ES-I3 (cell line): ENCODE measurements around the gene EVC2.

Source experiments
- H3K36me3 ChIP-seq: 2 replicates; pipeline ENCODE4 v1.6.1; 2013; ENCODE audit warnings: mild to moderate bottlenecking, low read length, control low read depth, moderate library complexity; ENCODE audit not compliant: insufficient read depth
- H3K4me1 ChIP-seq: 2 replicates; pipeline ENCODE4 v1.6.1; 2013; ENCODE audit warnings: mild to moderate bottlenecking, control low read depth, low read length; ENCODE audit not compliant: insufficient read depth
- H3K9ac ChIP-seq: 2 replicates; pipeline ENCODE4 v1.6.1; 2013; ENCODE audit warnings: low read depth, mild to moderate bottlenecking, low read length, moderate library complexity
- H3K9me3 ChIP-seq: 2 replicates; pipeline ENCODE4 v1.6.1; 2013; ENCODE audit warnings: mild to moderate bottlenecking, low read length, moderate library complexity; ENCODE audit not compliant: control insufficient read depth, insufficient read depth

The EVC2 gene

DNA sequence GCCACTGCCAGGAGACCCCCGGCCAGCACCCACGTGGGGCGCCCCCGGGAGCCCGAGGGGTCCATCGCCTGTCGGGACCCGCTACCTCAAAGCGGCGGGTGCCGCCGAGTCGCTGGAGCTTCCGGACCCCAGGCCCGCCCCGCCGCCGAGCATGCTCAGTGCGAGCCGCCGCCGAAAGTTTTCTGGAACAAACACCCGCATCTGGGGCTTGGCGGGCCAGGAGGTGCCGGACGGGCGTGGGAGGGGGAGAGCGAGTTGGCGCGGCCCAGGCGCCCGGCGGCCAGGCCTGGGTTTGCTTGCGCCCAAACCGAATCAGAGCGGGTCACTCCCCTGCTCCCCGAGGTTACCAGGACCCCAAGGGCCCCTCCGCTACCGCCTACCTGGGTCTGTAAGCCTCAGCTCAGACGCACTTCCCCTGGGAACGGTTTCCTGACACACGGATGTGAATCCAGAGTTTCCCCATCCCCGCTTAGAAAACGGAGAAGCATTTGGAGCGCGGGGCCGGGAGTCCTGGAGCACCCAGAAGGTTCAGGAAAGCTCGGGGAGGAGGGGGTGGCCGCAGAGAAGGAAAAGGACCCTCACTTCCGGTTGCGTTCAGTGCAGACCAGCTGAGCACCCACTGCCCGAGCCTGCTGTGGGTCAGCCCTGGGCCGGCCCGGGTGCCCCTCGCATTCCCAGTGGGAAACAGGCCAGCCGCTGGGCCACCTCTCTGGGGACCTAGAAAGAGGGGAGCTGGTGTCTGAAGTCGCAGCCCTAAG is at the start of gene EVC2:
Gene EVC2 (minus strand): TSS at position 111 of the 758 bp plus-strand sequence. CDS start 46 bp downstream, at position 65.
- Histone ChIP-seq H3K9ac (peak within 1 kb of the TSS; percentile 86), H3K36me3 (no peaks in the 10 kb centered on the region), H3K4me1 (peaks cover 3% of the 10 kb centered on the region; the same call in 1 of the 2 replicates), H3K9me3 (peaks cover 4% of the 10 kb centered on the region; the same call in 1 of the 2 replicates)

DNA sequence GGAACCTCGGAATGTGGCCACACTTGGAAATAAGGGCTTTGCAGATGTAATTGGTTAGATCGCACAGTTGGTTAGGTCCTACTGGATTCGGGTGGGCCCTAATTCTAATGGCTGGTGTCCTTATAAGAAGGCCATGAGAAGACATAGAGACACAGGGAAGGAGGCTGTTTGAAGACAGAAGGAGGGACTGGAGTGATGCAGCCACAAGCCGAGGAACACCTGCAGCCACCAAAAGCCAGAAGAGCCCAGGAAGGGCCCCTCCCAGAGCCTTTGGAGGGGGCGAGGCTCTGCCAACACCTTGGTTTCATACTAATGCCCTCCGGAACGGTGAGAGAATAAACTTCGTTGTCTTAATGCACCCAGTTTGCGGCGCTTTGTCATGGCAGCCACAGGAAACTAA is 49.6 kb upstream of the EVC2 start:
- Histone ChIP-seq H3K9me3 (no peaks in the 10 kb centered on the region), H3K36me3 (no peaks in the 10 kb centered on the region; the same call in 1 of the 2 replicates), H3K4me1 (peaks cover 15% of the 10 kb centered on the region), H3K9ac (no peak overlapping the region)

- no peaks in the 10 kb centered on the region; the same call in 1 of the 2 replicates for H3K36me3 ChIP-seq
- no peak overlapping the region for H3K9ac ChIP-seq
- H3K4me1 ChIP-seq = peaks cover 19% of the 10 kb centered on the region
- H3K9me3 ChIP-seq = no peaks in the 10 kb centered on the region
Observed at GRCh38 chr4:5757536-5757935, 49.2 kb upstream of the EVC2 start.

DNA sequence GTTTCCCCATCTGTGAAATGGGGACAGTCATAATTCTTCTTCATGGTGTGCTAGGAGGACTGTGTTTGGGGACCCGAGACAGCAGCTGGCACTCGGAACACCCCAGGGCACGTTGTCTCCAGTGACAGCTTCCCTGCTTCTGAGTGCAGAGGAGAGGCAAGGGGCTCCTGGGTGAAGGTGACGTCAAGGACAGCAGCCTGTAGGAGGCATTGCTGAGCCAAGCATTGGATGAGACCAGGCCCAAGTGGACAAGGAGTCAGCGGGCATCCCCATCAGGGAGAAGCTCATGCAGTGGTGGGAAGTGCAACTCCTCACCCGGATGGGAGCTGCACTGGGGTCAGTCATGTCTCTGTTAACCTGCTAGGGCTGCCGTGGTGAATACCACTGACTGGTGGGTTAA is 48.7 kb upstream of the EVC2 start:
- H3K9me3 ChIP-seq = no peaks in the 10 kb centered on the region
- no peak overlapping the region for H3K9ac ChIP-seq
- no peaks in the 10 kb centered on the region; the same call in 1 of the 2 replicates for H3K36me3 ChIP-seq
- peaks cover 22% of the 10 kb centered on the region for H3K4me1 ChIP-seq

GRCh38 chr4:5756271-5756670 is 47.9 kb upstream of the EVC2 start:
- no peaks in the 10 kb centered on the region for H3K9me3 ChIP-seq
- peaks cover 29% of the 10 kb centered on the region for H3K4me1 ChIP-seq
- H3K9ac ChIP-seq = no peak overlapping the region
- H3K36me3 ChIP-seq = no peaks in the 10 kb centered on the region; the same call in 1 of the 2 replicates

DNA sequence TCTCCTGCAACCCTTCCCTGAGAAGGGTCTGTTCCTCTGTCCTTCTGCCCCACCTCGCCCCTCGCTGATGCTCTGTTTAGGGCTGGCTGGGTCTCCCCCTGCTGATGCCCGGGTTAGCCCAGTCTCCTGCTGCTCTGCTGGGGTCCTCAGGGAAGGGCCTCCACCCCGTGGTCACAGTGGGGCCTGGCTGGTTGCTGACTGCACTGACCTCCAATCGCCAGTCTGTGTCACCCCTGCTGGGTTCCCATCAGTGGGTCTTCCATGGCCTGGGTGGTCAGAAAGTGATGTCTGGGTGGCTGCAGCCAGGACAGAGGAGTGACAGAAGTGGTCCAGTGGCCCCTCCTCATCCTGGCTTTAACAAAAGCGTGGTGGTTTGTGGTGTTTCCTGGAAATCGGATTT is 47.3 kb upstream of the EVC2 start:
- H3K9ac ChIP-seq = no peak overlapping the region
- no peaks in the 10 kb centered on the region for H3K9me3 ChIP-seq
- no peaks in the 10 kb centered on the region; the same call in 1 of the 2 replicates for H3K36me3 ChIP-seq
- H3K4me1 ChIP-seq = peaks cover 33% of the 10 kb centered on the region

DNA sequence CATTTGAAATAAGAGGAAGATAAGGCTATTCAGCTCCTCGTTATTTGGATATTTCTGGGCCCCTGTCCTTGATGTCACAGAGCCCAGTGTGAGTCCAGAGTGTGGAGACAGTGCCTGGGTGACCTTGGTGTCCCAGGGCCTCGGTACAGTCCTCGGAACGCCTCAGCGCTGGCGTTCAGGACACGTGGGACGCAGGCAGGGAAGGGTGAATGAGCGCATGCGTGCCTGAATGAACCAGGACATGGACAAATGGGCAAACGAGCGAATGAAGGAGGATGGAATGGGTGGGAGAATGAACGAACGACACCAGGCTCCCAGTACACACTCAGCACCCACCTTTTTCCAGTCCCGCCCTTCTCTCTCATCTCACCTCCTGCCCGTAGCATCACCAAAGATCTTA is 46.8 kb upstream of the EVC2 start:
- no peak overlapping the region for H3K9ac ChIP-seq
- peaks cover 33% of the 10 kb centered on the region for H3K4me1 ChIP-seq
- H3K36me3 ChIP-seq = no peaks in the 10 kb centered on the region; the same call in 1 of the 2 replicates
- no peaks in the 10 kb centered on the region for H3K9me3 ChIP-seq

- Histone ChIP-seq H3K36me3 (no peaks in the 10 kb centered on the region; the same call in 1 of the 2 replicates), H3K9me3 (no peaks in the 10 kb centered on the region), H3K9ac (no peak overlapping the region), H3K4me1 (peaks cover 28% of the 10 kb centered on the region)
Observed at GRCh38 chr4:5754529-5754881, 46.1 kb upstream of the EVC2 start.

GRCh38 chr4:5753766-5754528 is 45.6 kb upstream of the EVC2 start:
- Histone ChIP-seq H3K36me3 (no peaks in the 10 kb centered on the region), H3K9ac (no peak overlapping the region), H3K4me1 (peaks cover 28% of the 10 kb centered on the region), H3K9me3 (no peaks in the 10 kb centered on the region)

- Histone ChIP-seq H3K4me1 (peaks cover 28% of the 10 kb centered on the region), H3K9me3 (no peaks in the 10 kb centered on the region), H3K36me3 (no peaks in the 10 kb centered on the region), H3K9ac (no peak overlapping the region)
Observed at GRCh38 chr4:5753366-5753765, 45.0 kb upstream of the EVC2 start.

DNA sequence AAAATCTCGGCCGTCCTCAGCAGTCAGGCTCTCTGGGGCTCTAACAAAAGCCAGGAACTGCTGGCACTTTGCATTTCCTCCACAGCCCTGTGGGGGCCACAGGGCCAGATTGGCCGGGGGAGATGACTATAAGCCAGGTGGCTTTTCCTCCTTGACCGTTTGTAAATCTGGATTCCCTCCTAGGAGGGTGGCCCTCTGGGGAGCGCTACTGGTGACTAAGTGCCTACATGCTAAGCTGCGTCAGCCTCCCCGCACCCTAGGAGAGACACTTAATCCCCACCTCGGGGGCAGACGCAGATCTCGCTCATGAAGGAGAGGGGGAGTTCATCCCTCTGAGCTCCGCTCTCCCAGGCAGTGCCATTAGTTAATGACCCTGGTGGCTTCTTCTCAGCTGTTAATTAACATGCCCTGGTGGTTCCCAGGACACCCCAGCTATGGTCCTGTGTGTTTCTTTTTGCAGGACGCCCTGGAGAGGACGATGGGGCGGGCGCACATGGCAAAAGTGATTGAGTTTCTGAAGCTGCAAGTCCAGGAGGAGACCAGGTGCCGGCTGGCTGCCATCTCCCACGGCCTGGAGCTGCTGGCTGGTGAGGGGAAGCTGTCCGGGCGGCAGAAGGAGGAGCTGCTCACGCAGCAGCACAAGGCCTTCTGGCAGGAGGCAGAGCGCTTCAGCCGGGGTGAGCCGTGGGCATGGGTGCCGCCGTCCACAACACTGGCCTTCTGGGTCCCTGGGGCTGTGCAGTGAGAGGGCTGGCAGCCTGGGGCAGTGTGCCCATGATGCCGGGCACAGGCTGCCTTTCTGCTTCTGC is 44.2 kb upstream of the EVC2 start:
- H3K9me3 ChIP-seq = no peaks in the 10 kb centered on the region
- no peaks in the 10 kb centered on the region for H3K36me3 ChIP-seq
- no peak overlapping the region for H3K9ac ChIP-seq
- H3K4me1 ChIP-seq = peaks cover 28% of the 10 kb centered on the region

- H3K9me3 ChIP-seq = no peaks in the 10 kb centered on the region
- H3K36me3 ChIP-seq = no peaks in the 10 kb centered on the region
- H3K9ac ChIP-seq = no peak overlapping the region
- peaks cover 31% of the 10 kb centered on the region for H3K4me1 ChIP-seq
Observed at GRCh38 chr4:5751666-5752375, 43.5 kb upstream of the EVC2 start.

GRCh38 chr4:5750946-5751665 is 42.7 kb upstream of the EVC2 start:
- H3K9ac ChIP-seq = no peak overlapping the region
- no peaks in the 10 kb centered on the region for H3K36me3 ChIP-seq
- no peaks in the 10 kb centered on the region for H3K9me3 ChIP-seq
- peaks cover 31% of the 10 kb centered on the region for H3K4me1 ChIP-seq
